ENCODE results near the gene SLC39A2.
"Not testable (repeated sequence)": the region's sequence is repeated elsewhere in the genome, so short reads cannot be mapped to it uniquely, and the experiment has no call there.

SLC39A2 gene

DNA sequence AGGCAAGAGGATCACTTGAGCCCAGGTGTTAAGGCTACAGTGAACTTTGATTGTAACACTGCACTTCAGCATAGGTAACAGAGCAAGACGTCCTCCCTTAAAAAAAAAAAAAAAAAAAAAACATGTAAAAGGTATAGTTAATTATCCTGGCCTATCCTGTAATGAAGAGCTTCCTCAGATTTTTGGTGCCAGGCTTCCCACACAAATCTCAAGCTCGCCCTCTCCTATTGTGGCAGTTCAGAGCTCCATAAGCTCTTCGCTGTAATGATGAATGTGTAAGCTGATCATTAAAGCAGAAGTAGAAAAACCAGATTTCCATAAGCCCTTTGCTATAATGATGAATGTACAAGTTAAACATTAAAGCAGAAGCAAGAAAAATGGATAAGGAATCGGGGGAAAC lies 2.0 kb upstream of the SLC39A2 start:
- DNase-seq (ENCODE audit: low spot score): no peak

DNA sequence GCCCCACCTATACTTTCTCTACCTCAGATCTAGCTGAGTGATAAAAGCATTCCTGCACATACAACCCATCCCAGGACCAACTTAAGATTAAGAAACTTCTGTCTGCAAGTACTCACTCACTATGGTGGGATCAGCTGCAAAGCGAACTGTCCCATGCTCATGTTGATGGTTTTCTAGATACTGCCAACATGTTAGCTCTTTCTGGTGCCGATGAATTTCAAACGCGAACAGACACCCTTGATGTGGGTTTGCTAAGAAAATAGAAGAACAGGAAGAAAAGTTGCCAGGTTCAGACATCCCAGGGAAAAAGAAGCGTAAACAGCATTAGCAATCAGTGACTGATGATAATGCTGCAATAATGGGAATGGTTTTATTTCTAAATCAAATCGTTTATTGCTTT lies 1.5 kb upstream of the SLC39A2 start:
- DNase-seq (ENCODE audit: low spot score): no peak

DNA sequence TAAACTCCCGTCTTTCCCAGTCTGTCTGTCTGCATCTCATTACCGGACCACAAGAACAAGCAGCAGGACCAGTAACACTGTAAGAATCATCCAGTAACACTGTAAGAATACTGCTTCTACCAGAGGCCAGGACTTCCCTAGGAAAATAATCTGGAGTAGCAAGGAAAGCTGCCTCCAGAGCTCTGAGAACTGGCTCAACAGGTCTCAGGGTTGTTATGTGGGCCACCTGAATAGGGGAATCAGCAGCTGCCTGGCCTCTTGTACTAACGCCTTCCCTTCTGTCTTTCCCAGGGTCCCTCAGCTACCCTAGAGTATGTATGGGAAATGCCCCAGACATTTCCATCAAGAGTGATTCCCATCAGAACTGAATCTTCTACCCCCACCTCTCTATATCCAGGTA lies 954 bp upstream of the SLC39A2 start:
- DNase-seq (ENCODE audit: low spot score): no peak

DNA sequence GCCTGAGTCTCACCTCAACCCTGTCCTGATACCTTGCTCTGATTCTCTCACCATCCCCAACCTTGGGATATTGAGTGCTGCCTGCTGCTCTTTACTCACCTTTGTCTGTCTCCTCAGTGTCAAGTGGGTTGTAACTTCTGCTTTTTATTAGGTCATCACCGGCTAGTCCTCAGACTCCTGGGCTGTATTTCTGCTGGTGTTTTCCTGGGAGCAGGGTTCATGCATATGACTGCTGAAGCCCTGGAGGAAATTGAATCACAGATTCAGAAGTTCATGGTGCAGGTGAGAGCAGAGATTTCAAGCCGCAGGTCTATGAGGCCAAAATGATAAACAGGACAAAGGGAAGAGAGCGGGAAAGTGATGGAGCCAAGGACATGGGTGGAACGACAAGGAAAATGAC lies 498 bp downstream of the SLC39A2 start:
- no peak for DNase-seq (ENCODE audit: low spot score)

DNA sequence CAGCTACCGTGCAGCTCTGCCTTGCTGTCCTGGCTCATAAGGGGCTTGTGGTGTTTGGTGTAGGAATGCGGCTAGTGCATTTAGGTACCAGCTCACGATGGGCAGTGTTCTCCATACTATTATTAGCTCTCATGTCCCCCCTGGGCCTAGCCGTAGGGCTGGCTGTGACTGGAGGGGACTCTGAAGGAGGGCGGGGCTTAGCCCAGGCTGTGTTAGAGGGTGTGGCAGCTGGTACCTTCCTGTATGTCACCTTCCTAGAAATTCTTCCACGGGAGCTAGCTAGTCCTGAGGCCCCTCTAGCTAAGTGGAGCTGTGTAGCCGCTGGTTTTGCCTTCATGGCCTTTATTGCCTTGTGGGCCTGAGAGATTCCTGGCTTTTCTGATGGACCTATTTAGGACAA lies 2.1 kb downstream of the SLC39A2 start:
- DNase-seq (ENCODE audit: low spot score): no peak

DNA sequence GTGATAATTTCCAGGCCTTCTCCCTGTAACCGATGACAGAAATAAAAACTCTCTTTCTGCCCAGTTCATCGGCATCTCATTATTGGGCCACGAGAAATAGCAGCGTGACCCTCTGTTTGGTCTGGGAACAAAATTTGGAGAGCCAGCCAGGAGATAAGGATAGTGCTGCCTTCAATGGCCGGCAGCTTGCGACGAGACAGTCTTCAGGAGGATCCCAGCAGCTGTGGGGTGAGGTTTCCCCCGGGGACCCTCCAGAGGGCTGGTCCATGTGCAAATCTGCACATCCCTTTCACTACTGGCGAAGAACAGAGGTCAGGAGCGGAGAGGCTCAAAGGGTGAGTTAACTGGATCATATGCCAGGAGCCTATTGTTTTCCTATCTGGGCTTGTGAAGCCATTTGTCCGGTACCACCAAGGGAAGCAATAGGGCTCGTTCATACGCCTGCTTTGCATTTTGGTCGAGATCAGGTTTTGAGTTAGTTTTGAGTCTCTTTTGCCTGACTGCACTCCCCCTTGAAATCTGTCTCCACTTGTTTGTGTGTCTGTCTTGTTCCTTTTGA lies 4.8 kb downstream of the SLC39A2 start:
- DNase-seq (ENCODE audit: low spot score): no peak

DNA sequence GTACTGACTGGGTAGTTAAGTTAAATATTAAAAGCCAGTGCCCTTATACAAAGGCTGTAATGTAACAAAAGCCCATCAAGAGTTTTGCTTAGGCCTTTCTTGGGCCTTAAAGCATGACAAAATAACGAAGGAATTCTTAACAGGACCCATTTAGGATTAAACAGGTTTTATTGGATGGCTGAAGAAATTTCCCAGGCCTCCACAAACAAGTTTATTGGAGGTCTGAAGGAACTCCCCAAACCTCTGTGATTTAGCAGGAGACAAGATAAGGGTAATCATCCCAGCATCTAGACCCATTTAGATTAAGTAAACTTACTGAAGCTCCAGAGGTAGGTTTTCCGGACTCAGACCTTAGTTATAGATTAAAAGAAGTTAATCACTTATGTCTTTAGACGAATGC lies 10.6 kb downstream of the SLC39A2 start:
- not testable (repeated sequence) for DNase-seq (ENCODE audit: low spot score)

DNA sequence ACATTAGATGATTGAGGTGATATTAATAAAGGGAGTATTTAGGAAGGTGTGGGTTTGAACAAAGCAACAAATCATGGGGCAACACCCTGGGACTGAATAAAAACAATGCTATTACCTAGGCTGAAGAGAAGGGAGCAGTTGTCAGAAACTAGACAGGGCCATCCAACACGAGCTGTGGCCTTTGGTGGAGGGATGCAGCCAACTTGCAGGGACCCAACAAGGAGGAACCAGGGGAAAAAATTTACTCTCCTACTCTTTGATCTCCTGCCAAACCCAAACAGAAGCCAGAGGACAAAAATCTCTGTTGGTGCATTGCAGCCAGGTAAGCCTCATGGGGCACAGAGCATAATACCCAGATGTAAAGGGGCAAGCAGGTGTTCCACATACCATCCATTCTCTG lies 12.0 kb downstream of the SLC39A2 start:
- DNase-seq (ENCODE audit: low spot score): no peak

DNA sequence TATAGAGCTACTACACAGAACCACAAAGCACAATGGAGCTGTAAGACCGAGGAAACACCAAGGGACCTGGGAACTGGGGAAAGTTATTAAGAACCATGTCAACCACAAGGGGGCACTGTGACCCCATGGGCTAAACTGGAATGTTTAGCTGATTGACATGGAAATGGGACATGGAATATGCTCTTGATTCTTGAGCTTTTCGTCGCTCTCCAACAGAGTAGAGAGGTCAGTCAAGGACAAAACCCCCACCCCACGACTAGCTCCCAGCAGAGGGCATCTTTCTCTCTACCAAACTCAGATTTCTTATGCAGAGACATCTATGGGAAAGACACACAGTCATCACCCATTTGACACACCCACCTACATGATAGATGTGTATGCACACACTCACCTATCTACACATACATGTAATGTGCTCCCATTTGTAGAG lies 15.7 kb downstream of the SLC39A2 start:
- peak; percentile 82 for DNase-seq (ENCODE audit: low spot score)

DNA sequence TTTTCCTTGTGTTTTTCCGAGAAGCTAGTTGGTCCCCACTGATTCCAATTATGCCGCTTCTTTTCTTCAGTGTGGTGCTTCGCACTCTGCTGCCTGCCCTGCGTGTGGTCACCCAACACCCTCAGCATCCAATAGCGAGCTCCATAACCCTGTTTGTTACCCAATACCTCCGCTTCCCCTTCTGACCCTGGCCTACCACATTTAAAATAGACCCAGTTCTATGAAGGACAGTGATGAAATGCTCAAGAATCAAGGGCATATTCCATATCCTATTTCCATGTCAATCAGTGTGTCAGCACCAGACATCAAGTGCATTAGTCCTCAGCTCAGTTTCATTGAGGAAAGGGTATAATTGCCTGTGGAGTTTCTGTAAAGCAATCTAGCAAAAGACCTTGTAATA lies 16.2 kb downstream of the SLC39A2 start:
- no peak for DNase-seq (ENCODE audit: low spot score)

DNA sequence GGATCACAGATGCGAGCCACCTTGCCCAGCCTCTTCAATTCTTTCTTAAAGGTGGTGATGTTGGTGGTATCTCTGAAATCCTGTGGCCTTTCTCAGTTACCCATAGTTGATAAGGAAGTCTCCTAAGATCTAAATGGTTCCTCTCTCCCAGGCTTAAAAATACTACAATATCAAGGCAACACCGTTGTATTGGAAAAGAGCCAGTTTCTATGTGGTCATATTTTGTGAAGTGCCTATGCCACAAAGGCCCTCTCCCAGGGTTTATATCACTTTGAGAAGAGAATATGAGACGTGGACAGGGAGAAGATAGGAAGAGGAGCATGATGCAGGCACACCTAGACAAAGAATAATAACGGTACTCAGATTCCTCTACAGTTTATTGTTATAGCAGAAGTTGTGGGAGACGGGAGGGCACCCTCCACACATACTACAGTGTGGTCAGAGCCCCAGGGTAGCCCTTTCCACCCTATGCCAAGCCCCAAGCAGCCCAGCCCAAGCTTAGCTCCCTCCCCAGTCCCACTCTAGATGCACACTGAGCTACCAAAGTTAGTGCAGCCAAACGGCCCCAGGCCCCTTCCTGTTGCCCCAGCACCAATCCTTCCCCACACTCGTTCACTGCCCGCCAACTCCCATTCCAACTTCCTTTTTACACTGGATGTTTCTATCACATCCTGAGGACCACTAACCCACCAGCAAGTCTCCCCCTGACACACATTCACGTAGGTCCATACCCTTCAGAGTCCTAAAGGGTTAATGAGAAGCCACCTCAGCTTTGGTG lies 17.5 kb downstream of the SLC39A2 start:
- DNase-seq (ENCODE audit: low spot score): no peak

DNA sequence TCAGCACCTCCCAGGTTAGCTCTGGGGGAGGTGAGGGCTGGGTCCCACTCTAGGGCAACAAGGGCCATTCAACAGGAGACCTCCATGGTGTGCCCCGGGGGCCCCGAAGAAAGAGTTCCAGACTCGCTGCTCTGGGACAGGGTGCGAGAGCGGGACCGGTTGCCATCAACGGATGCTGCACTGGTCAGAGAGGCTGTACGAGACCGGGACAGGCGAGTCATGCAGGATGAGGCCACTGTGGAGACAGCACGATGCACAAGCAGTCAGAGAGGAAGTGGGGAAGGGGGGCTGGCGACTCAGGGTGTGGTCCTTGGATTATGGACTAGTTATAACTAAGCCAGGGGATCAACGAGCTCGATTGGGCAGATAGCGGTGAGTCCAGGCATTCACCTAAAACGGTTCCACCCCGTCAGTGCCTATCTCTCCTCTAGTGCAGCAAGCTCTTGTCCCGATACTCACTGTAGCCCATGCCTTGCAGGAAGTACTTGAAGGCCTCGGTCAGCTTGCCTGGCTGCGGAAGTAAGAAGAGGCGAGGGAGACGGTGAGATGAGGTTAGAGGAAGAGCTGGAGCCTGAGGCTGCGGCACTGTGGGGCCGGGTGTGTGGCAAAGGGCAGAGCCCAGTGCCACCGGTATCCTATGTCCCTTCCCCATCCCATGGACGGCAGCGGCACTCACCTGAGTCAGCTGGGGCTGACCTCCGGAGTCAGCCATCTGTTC lies 18.6 kb downstream of the SLC39A2 start:
- DNase-seq (ENCODE audit: low spot score): no peak

DNA sequence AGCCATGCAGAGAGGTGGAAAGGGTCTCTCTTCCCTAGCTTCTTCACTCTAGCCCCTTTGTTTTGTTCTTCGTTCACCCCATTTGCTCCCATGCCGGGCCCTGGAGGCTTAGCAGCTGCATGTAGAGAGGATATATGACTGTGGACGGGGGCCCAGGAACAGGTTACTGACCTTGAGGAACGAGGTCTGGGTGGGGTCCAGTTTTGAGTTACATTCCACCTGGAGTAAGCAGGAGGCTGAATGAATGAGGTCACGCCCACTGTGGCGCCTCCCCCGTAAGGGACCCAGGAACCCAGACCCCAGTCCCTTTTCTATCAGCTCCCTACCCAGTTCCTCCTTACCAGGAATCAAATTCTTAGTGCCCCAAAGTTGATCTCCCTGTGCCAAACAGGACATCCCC lies 19.2 kb downstream of the SLC39A2 start:
- DNase-seq (ENCODE audit: low spot score): no peak

DNA sequence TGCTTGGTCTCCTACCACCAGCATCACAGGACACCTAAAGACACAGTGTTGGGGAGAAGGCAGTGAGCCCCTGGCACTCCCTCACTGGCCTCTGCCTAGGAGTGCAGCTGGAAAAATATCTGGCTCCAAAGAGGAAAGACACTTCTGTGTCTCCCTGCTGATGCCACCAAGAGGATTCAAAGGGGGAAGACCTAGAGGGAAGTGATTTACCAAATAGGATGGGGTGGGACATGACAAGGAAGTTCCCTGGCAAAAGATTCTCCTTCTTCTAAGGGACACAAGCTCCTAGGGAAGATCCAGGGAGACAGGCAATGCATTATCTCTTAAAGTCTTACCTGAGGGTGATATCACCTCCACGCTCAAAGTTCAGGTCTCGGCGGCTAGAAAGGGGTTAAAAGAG lies 19.7 kb downstream of the SLC39A2 start:
- DNase-seq (ENCODE audit: low spot score): no peak

DNA sequence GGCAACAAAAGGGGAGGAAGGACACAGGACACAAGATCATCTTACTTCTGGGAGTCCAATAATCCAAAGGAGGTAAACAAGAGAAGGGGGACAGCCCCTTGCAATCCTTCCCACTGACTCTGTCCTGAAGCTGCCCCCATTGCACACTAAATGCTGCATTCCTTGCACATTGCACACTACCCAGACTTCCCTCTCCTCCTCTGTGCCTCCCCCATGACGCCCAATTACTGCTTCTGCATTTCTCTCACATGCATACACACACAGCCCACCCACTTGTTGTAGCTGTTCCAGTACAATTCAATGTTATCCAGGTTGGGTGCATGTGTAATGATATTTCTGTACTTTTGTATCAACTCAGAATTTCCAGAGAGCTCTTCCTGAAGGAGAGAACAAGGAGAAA lies 20.3 kb downstream of the SLC39A2 start:
- no peak for DNase-seq (ENCODE audit: low spot score)

DNA sequence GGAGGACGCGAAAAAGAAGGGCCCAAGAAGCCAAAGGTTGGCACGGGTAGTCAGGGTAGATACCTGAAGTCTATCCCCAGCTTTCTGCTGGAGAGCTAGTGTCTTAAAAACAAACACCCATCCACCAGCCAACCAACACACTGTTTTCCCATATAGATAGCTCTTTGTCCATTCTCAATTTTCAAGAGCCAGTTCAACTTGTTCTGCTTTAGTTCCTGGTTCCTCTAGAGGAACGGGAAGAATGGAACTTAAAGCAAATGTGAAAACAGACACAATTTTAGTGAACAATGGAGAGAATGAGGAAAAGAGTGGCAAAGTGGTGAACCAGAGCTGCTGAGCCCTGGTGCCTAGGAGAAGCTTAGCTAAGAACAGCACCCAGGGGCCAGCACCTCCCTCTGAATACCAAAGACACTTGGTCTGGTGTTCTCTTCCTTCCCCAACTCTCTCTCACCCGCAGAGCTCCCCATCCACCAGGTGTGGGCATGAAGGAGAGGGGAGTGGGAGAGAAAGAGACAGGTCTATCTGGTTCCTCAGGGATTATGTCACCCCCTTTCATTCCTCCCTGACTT lies 22.0 kb downstream of the SLC39A2 start:
- no peak for DNase-seq (ENCODE audit: low spot score)

DNA sequence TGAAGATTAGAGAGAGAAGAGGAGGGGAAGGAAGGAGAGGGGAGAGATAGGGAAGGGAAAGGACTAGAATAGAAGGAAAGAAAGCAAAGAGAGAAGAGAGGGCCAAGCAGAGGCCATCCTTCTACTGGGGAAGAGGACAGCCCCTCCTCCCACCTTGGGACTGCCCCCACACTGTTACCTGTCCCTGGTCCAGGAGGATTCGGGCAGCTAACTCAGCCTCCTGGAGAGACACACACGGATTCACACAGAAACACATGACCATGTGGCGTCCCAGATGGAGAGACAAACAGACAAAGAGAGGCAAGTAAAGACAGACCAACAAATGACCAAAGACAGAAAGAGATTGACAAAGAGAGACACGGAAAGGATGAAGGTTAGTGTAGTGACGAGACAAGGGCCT lies 23.6 kb downstream of the SLC39A2 start:
- DNase-seq (ENCODE audit: low spot score): no peak

DNA sequence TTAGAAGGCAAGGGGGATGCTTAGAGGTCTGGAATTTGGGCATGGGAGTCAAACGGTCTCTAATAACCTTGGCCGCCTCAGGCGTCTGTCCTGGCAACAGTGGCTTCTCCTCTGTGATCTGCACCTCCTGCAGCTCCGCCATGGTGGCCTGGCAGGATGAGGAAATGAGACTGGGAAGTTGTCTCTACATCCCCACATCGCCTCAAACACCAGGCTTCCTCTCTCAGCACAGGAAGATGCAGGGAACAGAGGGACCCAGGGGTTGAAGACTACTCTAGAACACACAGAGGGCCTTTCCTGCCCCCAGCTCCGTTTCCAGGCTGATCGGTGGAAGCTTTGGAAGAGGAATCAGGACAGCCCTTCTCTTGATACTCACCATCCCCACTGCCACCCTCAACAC lies 24.1 kb downstream of the SLC39A2 start:
- DNase-seq (ENCODE audit: low spot score): no peak

DNA sequence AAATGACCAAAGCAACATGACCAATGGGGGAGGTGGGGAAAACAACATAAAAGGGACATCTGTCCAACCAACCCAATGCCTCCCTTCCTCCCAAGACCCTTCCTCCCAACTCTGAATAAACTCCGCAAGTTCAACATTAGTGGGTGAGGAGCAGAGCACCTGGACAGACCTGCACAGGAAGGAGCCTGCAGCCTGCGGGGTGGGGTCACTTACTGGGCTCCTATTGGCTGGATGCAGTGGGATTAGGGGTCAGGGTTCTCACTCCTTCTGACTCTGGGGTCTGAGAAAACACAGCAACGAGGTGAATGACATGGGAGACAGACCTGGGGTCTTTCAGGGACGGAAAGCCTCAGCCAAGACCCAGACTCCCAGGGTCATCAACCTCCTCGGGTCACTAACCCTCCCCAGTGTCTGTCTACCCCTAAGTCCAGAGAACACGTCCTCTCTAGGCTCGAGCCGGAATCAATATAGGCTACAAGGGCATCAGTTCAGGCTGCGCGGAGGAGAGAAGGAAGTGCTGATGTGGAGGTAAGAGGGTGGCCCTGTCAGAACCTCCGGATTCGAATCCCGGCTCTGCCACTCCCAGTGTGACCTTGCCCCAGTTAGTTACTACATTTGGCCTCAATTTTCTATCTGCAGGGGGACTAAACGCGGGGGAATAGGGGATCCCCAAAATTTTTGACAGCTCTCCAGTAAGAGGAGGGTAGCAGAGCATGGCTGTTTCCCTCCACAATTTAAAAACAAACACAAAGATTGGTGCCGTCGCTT lies 24.9 kb downstream of the SLC39A2 start:
- DNase-seq (ENCODE audit: low spot score): no peak

DNA sequence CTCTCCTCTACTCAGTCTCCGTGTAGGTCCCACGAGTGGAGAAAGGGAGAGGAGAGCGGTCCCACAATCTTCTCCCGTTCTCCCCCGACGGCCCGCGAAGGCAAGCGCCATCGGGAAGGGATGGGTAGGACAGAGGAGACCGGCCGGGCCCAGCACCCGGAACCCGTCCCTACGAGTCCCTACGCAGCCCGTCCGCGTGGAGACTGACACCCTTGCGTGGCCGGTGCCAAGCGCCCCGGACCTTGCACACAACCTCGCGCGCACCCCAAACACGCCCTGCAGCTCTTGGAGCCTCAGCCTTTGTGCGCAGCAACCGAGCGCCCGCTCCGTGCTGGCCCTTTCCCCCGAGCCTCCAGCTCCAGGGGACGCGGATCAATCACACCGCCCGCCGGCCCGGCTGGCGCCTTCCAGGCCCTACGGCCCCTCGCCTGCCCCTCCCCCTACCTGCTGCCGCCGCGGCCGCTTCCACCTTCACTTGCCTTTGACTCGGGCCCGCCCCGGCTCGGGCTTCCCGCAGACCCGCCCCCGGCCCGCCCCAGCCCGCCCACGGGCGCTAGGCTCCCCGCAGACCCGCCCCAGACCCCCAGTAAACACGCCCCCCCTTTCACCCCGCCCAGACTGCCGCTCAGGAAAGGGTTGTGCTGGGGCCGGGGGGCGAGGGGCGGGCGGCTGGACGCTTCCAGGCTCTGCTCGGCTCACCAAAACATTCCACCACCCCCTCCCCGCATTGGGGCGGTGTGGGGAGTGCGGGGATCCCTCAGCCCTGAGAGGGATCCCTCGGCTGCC lies 25.7 kb downstream of the SLC39A2 start, which contains the start of gene NDRG2:
TSS of gene NDRG2 (minus strand) at position 477 of the 786 bp plus-strand sequence. CDS start 1,746 bp downstream, outside the sequence.
- peak; percentile 76 for DNase-seq (ENCODE audit: low spot score)

All from CD4-positive, alpha-beta T cell treated with Interleukin-15 for 4 hours (primary cell).